Measurements from ENCODE around the gene MOK. TPM values are rescaled to one million over a fixed set of nuclear protein-coding genes. Genes with fewer than 3 reads are reported as not detected.

Gene MOK
- total RNA-seq, 1 donor from 2014 or later, result 18.2 TPM

- H3K36me3 Mint-ChIP-seq (ENCODE audit: low read depth), result no peaks in the 10 kb centered on the region
- no peak for DNase-seq (ENCODE audit: low read depth, low spot score)
- no peak overlapping the region for H3K4me3 Mint-ChIP-seq
- no peak overlapping the region for H3K27ac Mint-ChIP-seq (ENCODE audit: unreplicated experiment)
- H3K4me1 Mint-ChIP-seq, result no peaks in the 10 kb centered on the region
- H3K9me3 Mint-ChIP-seq, result no peaks in the 10 kb centered on the region
- H3K27me3 Mint-ChIP-seq (ENCODE audit: low read depth), result no peaks in the 10 kb centered on the region
- TF ChIP-seq, protein P1, sequence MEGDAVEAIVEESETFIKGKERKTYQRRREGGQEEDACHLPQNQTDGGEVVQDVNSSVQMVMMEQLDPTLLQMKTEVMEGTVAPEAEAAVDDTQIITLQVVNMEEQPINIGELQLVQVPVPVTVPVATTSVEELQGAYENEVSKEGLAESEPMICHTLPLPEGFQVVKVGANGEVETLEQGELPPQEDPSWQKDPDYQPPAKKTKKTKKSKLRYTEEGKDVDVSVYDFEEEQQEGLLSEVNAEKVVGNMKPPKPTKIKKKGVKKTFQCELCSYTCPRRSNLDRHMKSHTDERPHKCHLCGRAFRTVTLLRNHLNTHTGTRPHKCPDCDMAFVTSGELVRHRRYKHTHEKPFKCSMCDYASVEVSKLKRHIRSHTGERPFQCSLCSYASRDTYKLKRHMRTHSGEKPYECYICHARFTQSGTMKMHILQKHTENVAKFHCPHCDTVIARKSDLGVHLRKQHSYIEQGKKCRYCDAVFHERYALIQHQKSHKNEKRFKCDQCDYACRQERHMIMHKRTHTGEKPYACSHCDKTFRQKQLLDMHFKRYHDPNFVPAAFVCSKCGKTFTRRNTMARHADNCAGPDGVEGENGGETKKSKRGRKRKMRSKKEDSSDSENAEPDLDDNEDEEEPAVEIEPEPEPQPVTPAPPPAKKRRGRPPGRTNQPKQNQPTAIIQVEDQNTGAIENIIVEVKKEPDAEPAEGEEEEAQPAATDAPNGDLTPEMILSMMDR (conservative IDR thresholded peaks at IDR 0.05), result no peak
Observed at GRCh38 chr14:102233081-102233480, 71.9 kb downstream of the MOK start.

DNA sequence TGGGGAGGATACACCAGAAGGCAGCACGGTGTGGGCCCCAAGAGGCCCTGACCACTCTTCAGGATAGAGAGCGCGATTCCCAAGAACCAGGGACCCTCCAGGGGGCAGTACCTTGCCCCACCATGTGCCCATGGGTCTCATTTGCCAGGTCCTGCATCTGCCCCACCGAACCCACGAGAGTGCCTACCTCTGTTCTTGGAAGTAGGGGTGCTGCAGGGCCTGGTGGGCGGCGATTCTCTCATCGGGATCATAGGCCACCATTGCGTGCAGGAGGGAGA is 72.7 kb downstream of the MOK start:
- DNase-seq (ENCODE audit: low read depth, low spot score), result no peak
- TF ChIP-seq, protein P1 (conservative IDR thresholded peaks at IDR 0.05), result no peak
- Mint-ChIP-seq H3K9me3 (no peaks in the 10 kb centered on the region), H3K36me3 (ENCODE audit: low read depth) (no peaks in the 10 kb centered on the region), H3K27me3 (ENCODE audit: low read depth) (no peaks in the 10 kb centered on the region), H3K4me3 (no peak overlapping the region), H3K4me1 (no peaks in the 10 kb centered on the region), H3K27ac (ENCODE audit: unreplicated experiment) (no peak overlapping the region)

- Mint-ChIP-seq H3K9me3 (no peaks in the 10 kb centered on the region), H3K27me3 (ENCODE audit: low read depth) (no peaks in the 10 kb centered on the region), H3K36me3 (ENCODE audit: low read depth) (no peaks in the 10 kb centered on the region), H3K27ac (ENCODE audit: unreplicated experiment) (no peak overlapping the region), H3K4me1 (no peaks in the 10 kb centered on the region), H3K4me3 (no peak overlapping the region)
- DNase-seq (ENCODE audit: low read depth, low spot score), result no peak
- TF ChIP-seq, protein P1 (conservative IDR thresholded peaks at IDR 0.05), result no peak
Observed at GRCh38 chr14:102231476-102232347, 73.3 kb downstream of the MOK start.

DNA sequence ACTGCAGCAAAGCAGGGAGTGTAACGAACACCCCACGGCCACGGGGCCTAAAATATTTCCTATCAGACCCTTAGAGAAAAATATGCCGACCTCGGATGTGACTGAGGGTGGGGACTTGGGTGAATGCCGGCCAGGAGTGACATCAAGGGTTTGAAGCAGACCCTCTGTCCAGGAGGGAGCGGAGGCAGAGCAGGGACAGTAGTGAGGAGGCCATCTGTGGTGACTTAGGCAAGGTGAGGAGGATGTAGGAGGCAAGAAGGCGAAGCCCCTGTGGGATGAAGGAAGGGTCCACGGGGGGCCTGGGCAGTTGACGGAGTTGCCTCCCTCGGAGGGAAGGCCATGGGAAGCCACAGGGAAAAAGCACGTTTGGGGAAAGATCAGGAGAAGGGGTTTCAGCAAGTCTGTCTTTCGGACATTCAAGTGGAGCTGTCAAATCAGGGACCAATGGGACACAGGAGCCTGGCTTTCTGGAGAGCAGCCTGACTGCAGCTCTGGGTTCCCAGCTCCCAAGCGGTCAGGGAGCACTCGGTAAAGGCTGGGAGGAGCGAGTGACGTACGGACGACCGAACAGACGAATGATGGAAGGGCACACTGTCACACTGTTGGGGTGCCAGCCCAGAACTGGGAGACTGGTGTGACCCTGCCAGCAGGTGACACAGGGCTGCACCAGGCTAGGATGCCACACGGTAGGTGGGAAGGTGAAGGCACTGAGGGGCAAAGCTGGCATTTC is 74.3 kb downstream of the MOK start:
- Mint-ChIP-seq H3K9me3 (no peaks in the 10 kb centered on the region), H3K4me1 (no peaks in the 10 kb centered on the region), H3K27ac (ENCODE audit: unreplicated experiment) (peak overlapping the region; percentile 67), H3K36me3 (ENCODE audit: low read depth) (no peaks in the 10 kb centered on the region), H3K4me3 (no peak overlapping the region), H3K27me3 (ENCODE audit: low read depth) (no peaks in the 10 kb centered on the region)
- TF ChIP-seq, protein P1 (conservative IDR thresholded peaks at IDR 0.05), result no peak
- DNase-seq (ENCODE audit: low read depth, low spot score), result no peak

DNA sequence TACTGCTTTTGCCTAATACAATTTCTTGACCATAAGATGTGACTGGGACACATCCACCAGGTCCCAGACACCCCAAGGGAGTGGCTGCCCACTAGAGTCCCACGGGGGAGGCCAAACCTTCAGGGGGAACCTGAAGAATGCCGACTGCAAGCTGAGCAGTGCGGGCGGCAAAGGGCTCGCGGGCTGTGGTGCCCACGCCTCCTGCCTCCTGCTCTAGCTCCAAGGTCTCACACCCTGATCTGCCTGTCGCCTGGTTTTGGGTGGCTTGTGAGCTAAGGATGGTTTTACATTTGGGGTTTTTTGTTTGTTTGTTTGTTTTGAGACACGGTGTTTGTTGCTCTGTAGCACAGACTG is 75.2 kb downstream of the MOK start:
- Mint-ChIP-seq H3K27me3 (ENCODE audit: low read depth) (no peaks in the 10 kb centered on the region), H3K36me3 (ENCODE audit: low read depth) (peaks cover 3% of the 10 kb centered on the region), H3K4me1 (no peaks in the 10 kb centered on the region), H3K27ac (ENCODE audit: unreplicated experiment) (no peak overlapping the region), H3K9me3 (no peaks in the 10 kb centered on the region), H3K4me3 (no peak overlapping the region)
- TF ChIP-seq, protein P1 (conservative IDR thresholded peaks at IDR 0.05), result no peak
- DNase-seq (ENCODE audit: low read depth, low spot score), result no peak

Data from neural crest cell (in vitro differentiated cells).